ENCODE data around the gene ALX3. TPM values are rescaled to one million over a fixed set of nuclear protein-coding genes. Genes with fewer than 3 reads are reported as not detected.

ALX3 gene
- total and polyA plus RNA-seq, 2 of the 8 experiments (the other 6 are each of a cell fraction or from before 2014, with no cell fraction given), result 0.20 TPM; not detected in 1

DNA sequence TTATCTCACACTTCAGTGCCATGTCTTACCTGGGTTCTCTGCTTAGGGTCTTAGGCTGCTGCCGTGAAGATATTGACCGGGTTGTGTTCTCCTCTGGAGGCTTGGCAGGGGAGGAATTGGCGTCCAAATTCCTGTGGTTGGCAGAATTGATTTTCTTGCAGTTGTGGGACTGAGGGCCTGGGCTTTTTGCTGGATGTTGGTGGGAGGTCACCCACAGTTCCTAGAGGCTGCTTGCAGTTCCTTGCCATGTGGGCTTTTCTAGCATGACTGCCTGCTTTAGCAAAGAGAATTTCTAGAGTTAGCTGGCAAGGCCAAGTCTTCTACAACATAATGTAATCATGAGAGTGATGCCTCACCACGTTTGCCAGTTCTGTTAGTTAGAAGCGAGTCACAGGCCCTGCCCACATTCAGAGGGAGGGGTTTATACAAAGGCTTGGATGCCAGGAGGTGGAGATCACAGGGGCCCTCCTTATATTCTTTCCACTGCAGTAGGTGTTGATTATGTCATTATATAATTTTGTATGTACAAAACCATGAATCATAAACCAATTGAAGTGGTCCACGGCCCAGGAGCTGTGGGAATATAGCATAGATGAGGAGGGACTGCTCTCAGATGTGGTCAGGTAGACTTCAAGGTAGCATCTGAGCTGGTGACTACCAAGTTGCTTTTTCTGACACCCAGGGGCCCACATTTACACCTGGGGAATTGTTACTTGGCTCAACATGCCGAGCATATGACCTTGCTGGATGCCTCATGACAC lies 48.3 kb upstream of the ALX3 start:
- Histone ChIP-seq H2BK12ac (ENCODE audit: low read depth, low read length) (no peak overlapping the region), H3K27ac (ENCODE audit: low read depth, low read length) (no peak overlapping the region), H3K27me3 (replicated peaks in 1 of 4; ENCODE audit: control insufficient read depth in 3 of 4, extremely low read depth in 1 of 4, insufficient read depth in 3 of 4, low read length in 3 of 4) (no peaks in the 10 kb centered on the region), H3K23me2 (ENCODE audit: low read depth, low read length) (peaks cover 3% of the 10 kb centered on the region; the same call in 1 of the 2 replicates), H4K5ac (ENCODE audit: insufficient read length, low read depth, low read length) (no peak overlapping the region), H3K4me2 (ENCODE audit: insufficient read depth in 1 of 2, low read depth in 2 of 2, low read length in 2 of 2) (no peak overlapping the region), H3K79me1 (ENCODE audit: low read depth, low read length) (no peaks in the 10 kb centered on the region), H3K56ac (replicated peaks; ENCODE audit: insufficient read length, low read depth, low read length) (no peak overlapping the region), H3K79me2 (ENCODE audit: control insufficient read depth in 1 of 2, insufficient read depth in 2 of 2, low read length in 2 of 2) (no peaks in the 10 kb centered on the region), H3K14ac (ENCODE audit: insufficient read length) (no peak overlapping the region), H2BK120ac (replicated peaks; ENCODE audit: low read depth, low read length) (no peak overlapping the region), H4K20me1 (replicated peaks in 1 of 2; ENCODE audit: control insufficient read depth in 1 of 2, insufficient read depth in 2 of 2, low read length in 2 of 2) (no peaks in the 10 kb centered on the region), H2AK5ac (ENCODE audit: low read depth, low read length) (no peak overlapping the region), H3K4ac (replicated peaks; ENCODE audit: insufficient read length, low read depth, low read length) (no peak overlapping the region), H3K36me3 (ENCODE audit: control insufficient read depth in 2 of 4, insufficient read depth in 4 of 4, low read length in 3 of 4) (no peaks in the 10 kb centered on the region), H3K23ac (ENCODE audit: insufficient read length) (no peak overlapping the region), H2AFZ (ENCODE audit: low read length) (no peak overlapping the region), H3K4me1 (replicated peaks in 1 of 4; ENCODE audit: control insufficient read depth in 3 of 4, insufficient read depth in 4 of 4, low read length in 3 of 4) (no peaks in the 10 kb centered on the region; a peak in 1 of 7 replicates), H4K8ac (ENCODE audit: extremely low read depth, insufficient read depth, low read length) (no peak overlapping the region), H4K91ac (replicated peaks; ENCODE audit: insufficient read length, low read length) (no peak overlapping the region), H3K18ac (ENCODE audit: extremely low read depth, low read length) (no peak overlapping the region), H2BK5ac (ENCODE audit: low read depth, low read length) (no peak overlapping the region), H2BK15ac (ENCODE audit: low read length) (no peak overlapping the region), H3K9me3 (ENCODE audit: insufficient read depth in 2 of 2, low read depth in 1 of 2, low read length in 1 of 2) (peaks cover 6 to 9% of the 10 kb centered on the region in 2 experiments; a peak in 1 of 4 replicates), H3K9ac (replicated peaks in 1 of 4; ENCODE audit: extremely low read depth in 1 of 4, low read depth in 3 of 4, low read length in 3 of 4) (no peak overlapping the region), H3K4me3 (ENCODE audit: extremely low read depth in 1 of 4, insufficient read depth in 2 of 4, low read depth in 3 of 4, low read length in 4 of 4) (no peak overlapping the region), H2BK20ac (ENCODE audit: low read length) (no peak overlapping the region)
- WGBS, 2 experiments (ENCODE audit: extremely low coverage in 1 of 2, insufficient coverage in 1 of 2, insufficient read length in 1 of 2, insufficient replicate concordance in 2 of 2, low coverage in 1 of 2, low lambda C conversion rate in 2 of 2, missing lambda C conversion rate in 1 of 2), result 74% methylated on average over 7 of the region's 7 CpGs; no CpG with 5 or more reads in 1 of the 2 experiments
- ChIA-PET CTCF (ENCODE audit: partially characterized antibody) (interaction anchor here (0.7 to 27.0 kb wide), 7 partner anchors 8 to 85 kb away, joined by 3 to 845 read pairs (median 33); no protein-coding TSS in a partner anchor), POLR2A (ENCODE audit: partially characterized antibody) (no interaction called here)
- DNase-seq (ENCODE audit: low read depth in 1 of 2, low spot score in 2 of 2) (no peak), FAIRE-seq (no peak)
- TF ChIP-seq CHD2 (IDR thresholded peaks at IDR 0.05; ENCODE audit: low read length) (no peak), HDAC6 (IDR thresholded peaks at IDR 0.05; ENCODE audit: low read depth, low read length) (no peak), NRF1 (IDR thresholded peaks at IDR 0.05; ENCODE audit: low read depth, low read length) (no peak), CHD1 (IDR thresholded peaks at IDR 0.05; ENCODE audit: low read depth, low read length) (no peak), CEBPB (IDR thresholded peaks at IDR 0.05; ENCODE audit: low read depth, low read length) (no peak), SP2 (IDR thresholded peaks at IDR 0.05; ENCODE audit: low read length) (no peak), BACH1 (IDR thresholded peaks at IDR 0.05; ENCODE audit: low read length) (no peak), POLR2A (IDR thresholded peaks at IDR 0.05; ENCODE audit: control extremely low read depth in 1 of 2, low read depth in 2 of 2, low read length in 2 of 2) (no peak), RNF2 (IDR thresholded peaks at IDR 0.05; ENCODE audit: borderline replicate concordance, low read depth, low read length, missing control alignments, poor library complexity, severe bottlenecking) (no peak), RFX5 (IDR thresholded peaks at IDR 0.05; ENCODE audit: borderline replicate concordance, low read depth, low read length) (no peak), PHF8 (conservative IDR thresholded peaks at IDR 0.05; ENCODE audit: low read depth, low read length) (no peak), KDM5A (IDR thresholded peaks at IDR 0.05; ENCODE audit: low read length) (no peak), SIX5 (IDR thresholded peaks at IDR 0.05; ENCODE audit: low read depth, low read length) (no peak), SIN3A (conservative IDR thresholded peaks at IDR 0.05 in 1 of 2, IDR thresholded peaks at IDR 0.05 in 1 of 2; ENCODE audit: low read depth in 1 of 2, low read length in 2 of 2) (no peak)

All from H1 (cell line).